Right atrium auricular region (tissue), 2 donors: ENCODE measurements around the gene MAMDC4. TPM values are rescaled to one million over a fixed set of nuclear protein-coding genes. Genes with fewer than 3 reads are reported as not detected.

ENCODE experiments used
- DNase-seq: peaks from one replicate; pipeline ENCODE4 v3.0.0-alpha.2; 2019; ENCODE audit warnings: low spot score
- H3K27ac ChIP-seq, 2 donors: fragments of 200-600 bp; sonication (generic); 1 replicate in 1 of 2; 2 replicates in 1 of 2; pipeline ENCODE4 v1.5.1; 2016 to 2019
- H3K27me3 ChIP-seq, 2 donors: fragments of 200-600 bp; sonication (generic); one replicate each; pipeline versions ENCODE4 v1.5.1 to v1.6.0; 2017 to 2019
- H3K36me3 ChIP-seq: fragments of 200-600 bp; sonication (generic); one replicate; pipeline ENCODE4 v1.5.1; 2016
- H3K4me1 ChIP-seq, 2 donors: fragments of 200-600 bp; sonication (generic); one replicate each; pipeline versions ENCODE4 v1.5.1 to v1.6.0; 2017 to 2019
- H3K4me3 ChIP-seq, 2 donors: fragments of 200-600 bp; sonication (generic); 1 replicate in 1 of 2; 2 replicates in 1 of 2; pipeline ENCODE4 v1.5.1; 2017 to 2019; ENCODE audit warnings: mild to moderate bottlenecking in 1 of 2, moderate library complexity in 1 of 2
- H3K9me3 ChIP-seq, 2 donors: fragments of 200-600 bp; sonication (generic); one replicate each; pipeline ENCODE4 v1.5.1; 2019
- total RNA-seq, 2 donors: library from RNA; depleted of rRNA; stranded (reverse); fragments of >200 nt; gene quantifications; one replicate each; pipeline ENCODE4 v1.1.0, GENCODE V29; 2016
- TF ChIP-seq, protein P1 (sequence below), 2 donors: fragments of 200-600 bp; sonication (generic); IDR thresholded peaks; one replicate each; pipeline ENCODE4 v1.5.1; 2019; ENCODE audit warnings: antibody characterized with exemption in 2 of 2

Gene MAMDC4
- total RNA-seq, 2 donors from 2014 or later = 1.7 to 2.0 TPM

DNA sequence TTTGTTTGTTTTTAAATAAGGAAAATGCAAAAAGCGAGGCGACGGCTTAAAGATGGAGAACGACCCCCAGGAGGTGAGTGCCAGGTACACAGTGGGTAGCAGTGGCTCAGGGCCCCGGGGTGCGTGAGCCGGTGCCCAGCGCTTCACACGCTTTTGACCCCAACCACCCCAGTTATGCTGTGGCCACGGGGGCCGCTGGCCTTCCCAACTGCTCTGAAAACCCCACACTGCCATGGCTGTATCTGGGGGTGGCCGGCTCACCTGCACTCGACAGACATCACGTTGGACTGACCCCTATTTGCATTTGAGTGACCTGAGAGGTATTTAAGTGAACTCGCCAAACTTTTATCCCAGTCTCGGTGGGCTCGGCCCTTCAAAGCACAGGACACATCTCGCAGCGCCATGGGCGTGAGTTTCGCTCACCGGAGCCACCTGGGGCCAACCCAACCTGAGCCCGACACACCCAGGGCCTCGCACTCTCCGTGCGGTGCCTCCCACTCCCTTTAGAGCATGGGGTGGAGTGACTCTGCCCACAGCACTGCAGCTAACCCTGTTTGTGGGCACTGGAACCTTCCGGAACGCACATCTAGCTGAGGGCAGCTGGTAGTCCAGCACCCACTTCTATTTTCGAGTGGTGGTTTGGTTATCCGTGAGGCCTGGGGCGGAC lies 23.5 kb upstream of the MAMDC4 start:
- no peaks in the 10 kb centered on the region for H3K27me3 ChIP-seq
- H3K27ac ChIP-seq = no peak overlapping the region
- H3K4me1 ChIP-seq = no peaks in the 10 kb centered on the region
- no peak overlapping the region for H3K4me3 ChIP-seq
- DNase-seq = no peak
- peaks cover 73% of the 10 kb centered on the region for H3K36me3 ChIP-seq
- TF ChIP-seq, protein P1, sequence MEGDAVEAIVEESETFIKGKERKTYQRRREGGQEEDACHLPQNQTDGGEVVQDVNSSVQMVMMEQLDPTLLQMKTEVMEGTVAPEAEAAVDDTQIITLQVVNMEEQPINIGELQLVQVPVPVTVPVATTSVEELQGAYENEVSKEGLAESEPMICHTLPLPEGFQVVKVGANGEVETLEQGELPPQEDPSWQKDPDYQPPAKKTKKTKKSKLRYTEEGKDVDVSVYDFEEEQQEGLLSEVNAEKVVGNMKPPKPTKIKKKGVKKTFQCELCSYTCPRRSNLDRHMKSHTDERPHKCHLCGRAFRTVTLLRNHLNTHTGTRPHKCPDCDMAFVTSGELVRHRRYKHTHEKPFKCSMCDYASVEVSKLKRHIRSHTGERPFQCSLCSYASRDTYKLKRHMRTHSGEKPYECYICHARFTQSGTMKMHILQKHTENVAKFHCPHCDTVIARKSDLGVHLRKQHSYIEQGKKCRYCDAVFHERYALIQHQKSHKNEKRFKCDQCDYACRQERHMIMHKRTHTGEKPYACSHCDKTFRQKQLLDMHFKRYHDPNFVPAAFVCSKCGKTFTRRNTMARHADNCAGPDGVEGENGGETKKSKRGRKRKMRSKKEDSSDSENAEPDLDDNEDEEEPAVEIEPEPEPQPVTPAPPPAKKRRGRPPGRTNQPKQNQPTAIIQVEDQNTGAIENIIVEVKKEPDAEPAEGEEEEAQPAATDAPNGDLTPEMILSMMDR (IDR thresholded peaks at IDR 0.05) = no peak
- H3K9me3 ChIP-seq = no peaks in the 10 kb centered on the region

DNA sequence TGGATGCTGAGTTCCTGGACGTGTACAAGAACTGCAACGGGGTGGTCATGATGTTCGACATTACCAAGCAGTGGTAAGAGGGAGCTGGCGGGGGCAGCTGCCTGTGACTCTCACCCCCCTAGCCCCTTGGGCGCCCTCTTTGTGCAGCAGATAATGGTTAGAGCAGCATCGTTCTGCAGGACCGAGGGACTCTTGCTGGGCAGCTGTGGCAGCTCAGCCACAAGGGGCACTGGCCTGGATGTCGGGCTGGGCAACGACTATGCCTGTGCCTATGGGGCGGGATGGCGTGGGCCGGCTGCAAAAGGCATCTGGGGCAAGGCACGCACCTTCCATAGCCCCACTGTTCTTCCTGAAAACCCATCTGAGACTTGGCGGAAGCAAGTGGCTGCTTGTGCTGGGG lies 22.7 kb upstream of the MAMDC4 start:
- Histone ChIP-seq H3K27me3 (no peaks in the 10 kb centered on the region), H3K4me1 (no peaks in the 10 kb centered on the region), H3K4me3 (no peak overlapping the region), H3K9me3 (no peaks in the 10 kb centered on the region), H3K36me3 (peaks cover 65% of the 10 kb centered on the region), H3K27ac (no peak overlapping the region)
- no peak for DNase-seq
- TF ChIP-seq, protein P1 (IDR thresholded peaks at IDR 0.05) = no peak

GRCh38 chr9:136829981-136830885 lies 21.9 kb upstream of the MAMDC4 start:
- Histone ChIP-seq H3K9me3 (no peaks in the 10 kb centered on the region), H3K4me3 (no peak overlapping the region), H3K36me3 (peaks cover 57% of the 10 kb centered on the region), H3K27ac (no peak overlapping the region), H3K27me3 (no peaks in the 10 kb centered on the region), H3K4me1 (no peaks in the 10 kb centered on the region)
- TF ChIP-seq, protein P1 (IDR thresholded peaks at IDR 0.05) = no peak
- no peak for DNase-seq

- H3K36me3 ChIP-seq = peaks cover 56% of the 10 kb centered on the region
- H3K9me3 ChIP-seq = no peaks in the 10 kb centered on the region
- no peak overlapping the region for H3K27ac ChIP-seq
- H3K27me3 ChIP-seq = no peaks in the 10 kb centered on the region
- H3K4me3 ChIP-seq = no peak overlapping the region
- no peaks in the 10 kb centered on the region for H3K4me1 ChIP-seq
- no peak for DNase-seq
- TF ChIP-seq, protein P1 (IDR thresholded peaks at IDR 0.05) = no peak
Observed at GRCh38 chr9:136831002-136831719, 21.0 kb upstream of the MAMDC4 start.

- Histone ChIP-seq H3K27me3 (no peaks in the 10 kb centered on the region), H3K4me3 (no peak overlapping the region), H3K36me3 (peaks cover 54% of the 10 kb centered on the region), H3K9me3 (no peaks in the 10 kb centered on the region), H3K4me1 (no peaks in the 10 kb centered on the region), H3K27ac (no peak overlapping the region)
- DNase-seq = no peak
- TF ChIP-seq, protein P1 (IDR thresholded peaks at IDR 0.05) = no peak
Observed at GRCh38 chr9:136831720-136832104, 20.4 kb upstream of the MAMDC4 start.
